Embryonic facial prominence (tissue), 1 donor: ENCODE data around the gene PDGFA.
A peak's percentile ranks its signal among the peaks of the same experiment; 100 is the strongest.

Experiments
- DNase-seq: peaks from one replicate; pipeline ENCODE4 v3.0.0-alpha.2; 2016; ENCODE audit errors: extremely low spot score

The PDGFA gene

DNA sequence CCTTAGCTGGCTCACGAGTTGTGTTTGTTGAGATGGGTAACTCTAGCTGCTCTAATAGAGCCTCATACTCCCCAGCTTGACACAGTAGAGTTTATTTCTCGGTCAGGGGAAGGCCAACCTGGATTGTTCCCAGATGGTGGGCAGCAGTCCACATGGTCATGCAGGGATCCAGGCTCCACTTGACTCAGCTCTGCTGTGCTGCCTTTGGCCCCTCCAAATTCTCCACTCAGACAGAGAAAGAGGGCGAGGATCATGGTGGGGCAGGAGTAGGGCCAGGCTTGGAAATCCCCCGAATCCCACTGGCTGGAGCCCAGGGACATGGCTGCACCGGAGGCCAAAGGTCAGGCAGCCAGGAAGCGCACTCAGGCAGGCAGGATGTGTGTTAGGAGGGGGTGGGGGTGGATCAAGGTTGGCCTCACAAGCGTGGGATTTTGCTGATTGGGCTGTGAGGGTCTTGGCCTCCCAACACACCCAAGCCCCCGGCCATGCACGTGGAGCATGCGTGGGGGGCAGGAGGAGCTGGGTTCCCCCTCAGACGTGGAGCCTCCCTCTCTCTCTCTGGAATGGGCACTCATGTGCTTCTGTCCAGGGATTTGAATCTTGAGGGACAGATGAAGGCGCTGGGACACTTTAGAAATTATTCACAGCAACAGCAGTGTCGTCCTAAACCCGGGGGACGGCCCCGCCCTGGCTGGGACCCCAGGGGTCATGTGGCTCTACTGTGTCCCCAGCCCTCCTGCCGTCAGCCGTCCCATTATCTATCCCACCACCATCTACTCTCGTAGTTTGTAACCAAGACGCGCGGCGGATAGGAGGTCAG, 44.8 kb downstream of the PDGFA start:
- no peak for DNase-seq

DNA sequence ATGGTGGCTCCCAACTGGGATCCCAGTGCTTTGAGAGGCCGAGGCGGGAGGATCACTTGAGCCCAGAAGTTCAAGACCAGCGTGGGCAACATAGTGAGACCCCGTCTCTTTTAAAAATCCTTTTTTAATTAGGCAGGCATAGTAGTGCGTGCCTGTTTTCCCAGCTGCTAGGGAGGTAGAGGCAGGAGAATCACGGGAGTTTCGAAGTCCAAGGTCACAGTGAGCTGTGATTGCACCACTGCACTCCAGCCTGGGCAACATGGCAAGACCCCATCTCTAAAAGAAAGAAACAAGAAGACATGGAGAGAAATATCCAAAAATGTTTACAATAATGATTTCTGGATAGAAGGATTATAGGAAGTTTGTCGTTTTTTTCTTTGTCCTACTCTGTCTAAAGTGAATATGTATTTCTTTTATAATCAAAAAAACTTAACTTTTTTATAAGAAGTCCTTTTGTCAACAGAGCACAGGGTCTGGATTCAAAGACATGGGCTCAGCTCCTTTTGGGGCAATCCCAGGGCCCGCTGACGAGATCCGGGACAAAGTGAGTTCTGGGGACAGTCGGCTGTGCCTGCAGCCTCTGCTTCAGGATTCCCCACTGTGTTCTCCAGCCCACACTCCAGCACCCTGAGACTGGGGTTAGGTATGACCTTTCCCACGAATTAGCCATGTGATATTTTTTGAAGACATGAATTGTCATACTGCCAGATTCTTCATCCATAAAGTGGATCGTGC, 45.6 kb downstream of the PDGFA start:
- DNase-seq: no peak

DNA sequence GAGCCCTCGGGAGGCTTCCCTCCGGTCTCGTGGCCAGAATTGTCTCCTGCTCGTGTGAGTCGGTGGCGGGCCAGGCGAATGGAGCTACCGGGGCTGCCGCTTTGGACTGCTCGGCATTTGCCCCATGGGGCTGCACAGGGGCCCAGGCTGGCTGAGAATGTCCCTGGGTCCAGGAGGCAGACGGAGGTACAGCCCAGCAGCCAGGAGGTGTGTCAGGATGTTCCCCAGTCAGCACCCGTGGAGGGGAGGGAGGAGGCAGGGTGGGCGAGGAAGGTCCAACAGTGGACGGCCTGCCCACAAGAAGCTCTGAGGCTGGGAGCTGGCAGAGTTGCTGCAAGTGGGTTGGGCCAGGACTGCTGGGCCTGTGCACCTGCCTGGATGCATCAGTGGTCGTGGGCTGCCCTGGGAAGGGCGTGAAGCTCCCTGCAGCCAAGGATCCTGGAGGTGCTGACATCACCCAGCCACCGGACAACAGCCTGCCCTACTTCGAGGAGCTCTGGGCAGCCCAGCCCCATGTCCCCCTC, 46.4 kb downstream of the PDGFA start:
- DNase-seq: no peak

DNA sequence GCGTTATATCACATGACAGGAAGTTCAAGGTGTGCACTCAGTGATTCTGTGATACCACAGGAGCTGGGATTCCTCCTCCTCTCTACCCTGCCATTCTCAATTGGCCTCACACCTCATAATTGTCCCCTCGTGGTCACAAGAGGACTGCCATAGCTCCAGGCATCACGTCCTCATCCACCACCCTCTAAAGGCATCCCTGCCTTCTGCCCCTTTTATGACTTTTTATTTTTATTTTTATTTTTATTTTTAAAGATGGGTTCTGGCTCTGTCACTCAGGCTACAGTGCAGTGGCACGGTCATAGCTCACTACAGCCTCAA, 47.0 kb downstream of the PDGFA start:
- DNase-seq: no peak

DNA sequence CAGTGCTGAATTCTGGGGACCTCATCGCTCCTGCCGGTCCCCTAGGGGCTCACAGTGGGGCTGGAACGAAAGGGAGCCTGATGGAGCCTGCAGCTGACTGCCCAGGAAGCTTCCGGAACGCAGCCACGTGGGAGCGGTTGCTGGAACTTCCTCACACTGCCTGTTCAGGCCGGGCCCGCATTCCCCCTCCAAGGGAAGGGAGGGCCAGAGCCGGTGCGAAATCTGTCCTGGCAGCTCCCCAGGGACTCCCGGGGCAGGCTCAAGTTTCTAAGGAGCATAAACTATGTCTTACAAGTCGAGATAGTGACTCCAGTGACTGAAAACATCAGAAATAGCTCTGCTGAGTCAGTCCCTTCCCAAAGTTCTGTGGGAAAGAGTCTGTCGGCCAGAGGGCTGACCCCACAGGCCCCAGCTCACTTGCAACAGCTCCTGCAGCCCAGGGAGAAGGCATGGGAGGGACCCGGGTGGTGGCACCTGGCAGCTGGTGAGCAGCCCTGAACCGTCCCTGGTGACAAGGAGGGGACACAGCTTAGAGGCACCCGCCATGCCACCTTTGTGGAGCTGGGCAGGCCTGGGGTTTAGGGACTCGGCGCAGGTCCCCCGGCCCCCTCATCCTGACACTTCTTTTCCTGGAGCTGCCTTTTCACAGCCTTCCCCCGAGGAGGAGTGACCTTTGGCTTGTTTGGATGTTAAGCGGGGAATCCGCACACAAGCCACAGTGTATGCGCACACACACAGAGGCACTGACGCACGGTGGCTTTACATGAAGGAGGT, 47.6 kb downstream of the PDGFA start:
- DNase-seq: no peak

DNA sequence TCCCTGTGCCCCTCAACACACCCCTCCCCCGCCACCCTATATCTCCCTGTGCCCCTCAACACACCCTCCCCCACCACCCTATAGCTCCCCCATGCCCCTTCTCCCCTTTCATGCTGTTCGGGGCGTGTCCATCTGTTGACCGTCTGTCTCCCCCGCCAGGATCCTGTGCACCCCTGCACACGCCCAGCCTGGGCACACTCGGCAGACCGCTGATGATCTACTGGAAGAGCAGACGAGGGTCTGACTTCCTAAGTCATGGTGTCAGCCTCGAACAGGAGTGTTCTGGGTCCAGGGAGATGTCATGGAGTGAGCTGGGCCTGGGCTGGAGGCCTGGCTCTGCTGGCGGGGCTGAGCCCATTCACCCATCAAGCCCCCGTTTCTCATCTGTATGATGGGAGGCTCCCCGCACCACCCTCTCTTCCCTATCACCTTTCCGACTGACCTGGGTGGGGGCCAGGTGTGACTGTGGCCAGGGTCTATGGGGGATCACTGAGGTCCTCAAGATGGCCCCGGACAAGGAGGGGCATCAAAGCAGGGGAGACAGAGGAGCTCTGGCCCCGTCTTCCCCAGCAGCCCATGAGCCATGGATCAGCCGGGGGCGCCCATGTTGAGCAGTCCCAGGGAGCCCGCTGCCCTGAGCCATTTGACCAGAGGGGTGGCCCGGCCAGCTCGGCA, 48.3 kb downstream of the PDGFA start:
- DNase-seq: no peak

DNA sequence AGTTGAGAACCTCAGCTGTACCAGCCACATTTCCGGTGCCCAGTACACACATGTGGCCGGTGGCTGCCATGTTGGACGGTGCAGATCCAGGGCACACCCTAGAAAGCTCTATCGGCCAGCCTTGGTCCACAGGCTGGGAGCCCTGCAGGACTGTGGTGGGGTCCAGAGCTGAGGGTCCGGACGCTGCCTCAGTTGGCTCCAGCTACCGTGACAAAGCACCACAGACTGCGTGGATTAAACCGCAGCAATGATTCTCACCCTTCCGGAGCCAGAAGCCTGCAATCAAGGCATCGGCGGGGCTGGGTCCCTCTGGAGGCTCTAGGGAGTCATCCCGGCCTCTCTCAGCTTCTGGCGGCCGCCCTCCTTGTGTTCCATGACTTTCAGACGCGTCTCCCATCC, 50.1 kb downstream of the PDGFA start:
- DNase-seq: no peak

DNA sequence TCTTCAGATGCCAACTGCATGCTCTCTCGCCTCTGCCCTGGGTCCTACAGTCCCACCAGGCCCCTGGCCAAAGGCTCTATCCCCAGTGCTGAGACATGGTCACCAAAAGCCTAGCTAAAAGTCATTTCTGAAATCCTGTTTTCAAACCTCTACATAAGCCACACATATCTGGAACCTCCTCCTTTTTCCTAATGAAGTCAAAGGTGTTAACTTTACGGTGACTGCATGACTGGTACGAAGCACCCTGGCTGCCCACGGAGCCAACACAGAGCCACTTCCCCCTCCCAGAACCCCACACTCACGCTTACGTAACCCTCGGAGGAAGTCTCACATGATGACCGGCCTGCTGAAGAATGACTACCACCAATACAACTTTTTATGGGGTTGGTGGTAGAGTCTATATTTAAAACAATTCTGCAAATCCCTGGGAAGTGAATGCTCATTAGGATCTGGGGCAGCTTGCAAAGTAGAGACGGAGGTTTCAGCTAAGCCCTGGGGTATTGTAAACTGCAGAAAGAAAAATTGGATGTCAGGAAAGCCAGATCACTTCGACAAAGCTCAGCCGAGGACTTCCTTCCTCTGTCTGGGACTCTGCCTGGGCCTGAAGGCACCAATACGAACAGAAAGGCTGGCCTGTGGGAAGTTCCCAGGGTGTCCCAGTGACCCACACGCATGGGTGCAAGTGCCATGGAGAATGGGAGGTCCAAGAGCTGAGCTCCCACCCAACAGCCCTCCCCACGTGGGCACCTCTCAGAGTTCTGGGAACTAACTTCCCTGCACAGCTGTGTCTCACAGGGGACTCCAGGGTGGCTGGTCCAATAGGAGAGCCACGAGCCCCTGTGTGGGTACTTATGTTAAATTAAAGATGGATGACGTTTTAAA, 50.7 kb downstream of the PDGFA start:
- DNase-seq: no peak

DNA sequence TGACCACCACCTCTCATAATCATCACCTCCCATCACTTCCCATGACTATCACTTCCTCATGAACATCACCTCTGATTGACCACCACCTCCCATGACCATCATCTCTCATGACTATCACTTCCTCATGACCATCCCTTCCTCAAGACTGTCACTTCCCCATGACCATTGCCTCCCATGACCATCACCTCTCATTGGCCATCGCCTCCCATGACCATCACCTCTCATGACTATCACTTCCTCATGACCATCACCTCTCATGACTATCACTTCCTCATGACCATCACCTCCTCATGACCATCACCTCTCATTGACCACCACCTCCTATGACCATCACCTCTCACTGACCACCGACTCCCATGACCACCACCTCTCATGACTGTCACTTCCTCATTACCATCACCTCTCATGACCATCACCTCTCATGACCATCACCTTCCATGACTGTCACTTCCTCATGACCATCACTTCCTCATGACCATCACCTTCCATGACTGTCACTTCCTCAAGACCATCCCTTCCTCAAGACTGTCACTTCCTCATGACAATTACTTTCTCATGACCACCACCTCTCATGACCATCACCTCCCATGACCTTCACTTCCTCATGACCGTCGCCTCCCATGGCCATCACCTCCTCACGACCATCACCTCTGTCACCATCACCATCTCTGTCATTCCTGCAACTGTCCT, 51.6 kb downstream of the PDGFA start:
- no peak for DNase-seq

DNA sequence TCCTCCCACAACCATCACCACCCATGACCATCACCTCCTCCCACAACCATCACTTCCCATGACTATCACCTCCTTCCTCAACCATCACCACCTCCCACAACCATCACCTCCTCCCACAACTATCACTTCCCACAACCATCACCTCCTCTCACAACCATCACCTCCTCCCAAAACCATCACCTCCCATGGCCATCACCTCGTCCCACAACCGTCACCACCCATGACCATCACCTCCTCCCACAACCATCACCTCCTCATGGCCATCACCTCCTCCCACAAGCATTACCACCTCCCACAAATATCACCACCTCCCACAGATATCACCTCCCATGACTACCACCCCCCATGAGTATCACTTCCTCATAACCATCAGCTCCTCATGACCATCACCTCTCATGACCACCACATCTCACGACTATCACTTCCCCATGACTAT, 52.2 kb downstream of the PDGFA start:
- DNase-seq: no peak

DNA sequence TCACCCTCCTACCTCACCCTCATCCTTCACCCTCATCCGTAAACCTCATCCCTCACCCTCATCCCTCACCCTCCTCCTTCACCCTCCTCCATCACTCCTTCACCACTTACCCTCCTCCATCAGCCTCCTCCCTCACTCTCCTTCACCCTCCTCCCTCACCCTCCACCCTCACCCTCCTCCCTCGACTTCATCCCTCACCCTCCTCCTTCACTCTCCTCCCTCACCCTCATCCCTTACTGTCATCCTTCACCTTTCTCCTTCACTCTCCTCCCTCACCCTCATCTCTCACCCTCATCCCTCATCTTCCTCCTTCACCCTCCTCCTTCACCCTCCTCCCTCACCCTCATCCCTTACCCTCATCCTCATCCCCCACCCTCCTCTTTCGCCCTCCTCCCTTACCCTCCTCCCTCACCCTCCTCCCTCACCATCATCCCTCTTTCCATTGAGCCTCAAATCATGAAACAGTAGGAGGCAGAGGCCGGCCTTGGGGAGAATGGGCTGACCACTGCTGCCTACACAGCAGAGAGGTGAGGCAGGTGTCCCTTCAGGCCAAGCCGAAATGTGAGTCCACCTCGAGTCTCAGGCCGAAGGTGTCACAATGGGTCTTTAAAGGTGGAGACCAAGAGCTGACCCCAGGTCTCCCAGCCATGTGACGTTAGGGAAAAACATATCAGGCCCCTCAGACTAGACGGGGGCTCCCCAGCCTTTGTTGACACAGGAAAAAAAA, 53.0 kb downstream of the PDGFA start:
- DNase-seq: no peak

DNA sequence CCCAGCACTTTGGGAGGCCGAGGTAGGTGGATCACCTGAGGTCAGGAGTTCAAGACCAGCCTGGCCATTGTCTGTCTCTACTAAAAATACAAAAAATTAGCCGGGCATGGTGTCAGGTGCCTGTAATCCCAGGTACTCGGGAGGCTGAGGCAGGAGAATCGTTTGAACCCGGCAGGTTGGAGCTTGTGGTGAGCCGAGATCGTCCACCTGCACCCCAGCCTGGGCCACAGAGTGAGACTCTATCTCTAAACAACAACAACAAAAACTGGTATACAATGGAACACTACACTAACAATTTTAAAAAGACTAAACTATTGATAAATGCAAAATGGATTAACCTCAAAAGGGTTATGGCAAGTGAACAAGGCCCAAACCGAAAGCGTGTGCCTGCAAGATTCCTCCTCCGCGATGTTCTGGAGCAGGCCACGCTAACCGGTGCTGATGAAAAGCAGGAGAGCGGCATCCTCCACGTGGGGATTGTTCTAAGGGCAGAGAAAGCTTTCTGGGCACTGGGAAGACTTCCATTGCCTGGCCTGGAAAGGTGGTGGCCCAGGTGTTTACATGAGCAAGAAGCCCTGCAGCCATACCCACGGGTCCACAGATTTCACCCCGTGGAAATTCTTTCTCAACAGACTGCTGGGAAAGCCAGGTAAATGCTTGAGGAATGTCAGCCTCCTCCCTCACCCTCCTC, 53.8 kb downstream of the PDGFA start:
- no peak for DNase-seq

DNA sequence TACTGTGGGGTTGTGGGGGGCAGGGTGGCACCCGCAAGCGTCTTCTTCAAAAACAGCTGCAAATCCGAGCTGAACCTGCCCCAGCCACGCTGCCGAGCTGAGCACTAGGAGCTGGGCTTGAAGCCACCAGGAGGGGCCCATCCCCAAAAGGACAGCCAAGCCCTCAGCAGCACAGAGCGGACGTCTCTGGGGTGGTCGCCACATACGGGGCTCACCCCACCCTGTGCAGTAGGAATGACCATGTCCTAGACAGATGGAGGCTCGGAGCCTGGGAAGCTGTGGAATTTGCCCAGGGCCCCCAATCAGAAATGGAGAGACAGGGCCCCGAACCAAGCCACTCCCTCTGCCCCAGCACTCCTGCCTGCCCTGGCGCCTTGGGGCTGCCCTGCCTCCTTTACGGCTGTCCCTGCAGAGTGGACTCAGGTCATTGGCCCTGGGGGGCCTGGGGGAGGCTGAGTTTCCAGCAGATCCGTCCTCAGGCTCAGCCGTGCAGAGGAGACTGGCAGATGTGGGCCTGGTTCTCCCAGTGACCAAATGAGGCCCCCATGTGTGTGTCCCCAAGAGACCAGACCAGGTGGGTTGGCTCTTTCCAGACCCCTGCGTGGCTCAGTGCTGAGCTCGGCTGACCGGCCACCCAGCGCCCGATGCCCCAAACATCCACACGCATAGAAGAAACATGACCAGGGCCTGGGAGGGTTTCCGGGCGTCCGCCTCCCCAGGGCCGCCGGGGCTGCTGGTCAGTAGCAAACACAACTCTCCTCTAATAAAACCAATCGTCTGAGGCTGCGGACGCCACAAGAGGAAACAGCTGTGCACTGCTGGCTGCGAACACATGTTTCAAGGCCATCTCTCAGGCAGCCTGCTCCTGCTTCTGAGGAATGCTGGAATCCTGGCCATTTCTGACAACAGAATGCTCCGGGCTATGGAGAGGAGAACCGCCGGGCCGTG, 54.9 kb downstream of the PDGFA start:
- peak; percentile 36 for DNase-seq

DNA sequence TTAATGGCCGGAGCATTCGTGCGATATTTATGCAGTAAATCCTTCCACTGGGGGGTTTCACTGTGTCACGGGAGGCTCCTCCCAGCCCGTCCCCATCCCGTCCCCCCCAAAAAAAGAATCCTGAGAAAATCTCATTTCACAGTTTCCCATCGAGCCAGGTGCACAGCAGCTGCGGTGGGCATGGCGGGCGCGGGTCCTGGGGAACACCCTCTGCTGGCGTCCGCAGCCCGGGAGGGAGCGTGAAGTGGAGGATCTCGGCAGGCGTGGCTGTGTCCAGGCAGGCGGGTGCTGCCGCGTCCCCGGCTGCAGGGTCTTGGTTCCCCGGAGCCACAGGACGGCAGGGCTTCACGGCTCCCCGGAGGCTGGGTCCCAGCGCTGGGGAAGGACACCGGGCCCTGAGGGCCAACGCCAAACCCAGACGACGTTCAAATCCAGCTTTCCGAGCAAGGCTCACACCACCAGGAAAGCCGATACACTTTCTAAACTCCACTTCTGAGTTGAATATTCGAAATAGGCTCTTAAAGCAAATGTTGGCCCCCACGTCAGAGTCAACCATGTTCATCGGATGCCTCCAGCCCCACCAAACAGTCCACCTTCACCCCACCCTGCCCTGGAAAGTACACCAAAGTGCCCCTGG, 55.7 kb downstream of the PDGFA start:
- DNase-seq: no peak

DNA sequence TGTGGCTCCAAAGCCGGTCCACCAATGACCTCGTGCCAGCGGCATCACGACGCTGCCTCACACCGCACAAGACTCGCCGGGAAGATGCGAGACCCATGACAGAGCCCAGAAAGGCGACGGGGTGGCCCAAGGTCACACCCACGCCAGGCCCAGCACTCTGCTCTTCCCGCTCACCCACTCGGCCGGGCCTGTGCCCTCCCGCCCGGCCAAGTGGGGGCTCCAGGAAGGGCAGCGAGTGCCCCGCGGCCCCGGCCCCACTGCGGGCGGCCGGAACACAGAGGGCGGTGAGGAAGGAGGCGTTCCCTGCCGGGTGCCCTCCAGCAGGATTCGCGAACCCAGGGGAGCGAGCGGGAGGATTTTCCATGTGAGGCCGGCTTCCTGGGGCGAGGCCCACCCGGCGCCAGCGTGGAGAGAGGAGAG, 56.3 kb downstream of the PDGFA start:
- no peak for DNase-seq

DNA sequence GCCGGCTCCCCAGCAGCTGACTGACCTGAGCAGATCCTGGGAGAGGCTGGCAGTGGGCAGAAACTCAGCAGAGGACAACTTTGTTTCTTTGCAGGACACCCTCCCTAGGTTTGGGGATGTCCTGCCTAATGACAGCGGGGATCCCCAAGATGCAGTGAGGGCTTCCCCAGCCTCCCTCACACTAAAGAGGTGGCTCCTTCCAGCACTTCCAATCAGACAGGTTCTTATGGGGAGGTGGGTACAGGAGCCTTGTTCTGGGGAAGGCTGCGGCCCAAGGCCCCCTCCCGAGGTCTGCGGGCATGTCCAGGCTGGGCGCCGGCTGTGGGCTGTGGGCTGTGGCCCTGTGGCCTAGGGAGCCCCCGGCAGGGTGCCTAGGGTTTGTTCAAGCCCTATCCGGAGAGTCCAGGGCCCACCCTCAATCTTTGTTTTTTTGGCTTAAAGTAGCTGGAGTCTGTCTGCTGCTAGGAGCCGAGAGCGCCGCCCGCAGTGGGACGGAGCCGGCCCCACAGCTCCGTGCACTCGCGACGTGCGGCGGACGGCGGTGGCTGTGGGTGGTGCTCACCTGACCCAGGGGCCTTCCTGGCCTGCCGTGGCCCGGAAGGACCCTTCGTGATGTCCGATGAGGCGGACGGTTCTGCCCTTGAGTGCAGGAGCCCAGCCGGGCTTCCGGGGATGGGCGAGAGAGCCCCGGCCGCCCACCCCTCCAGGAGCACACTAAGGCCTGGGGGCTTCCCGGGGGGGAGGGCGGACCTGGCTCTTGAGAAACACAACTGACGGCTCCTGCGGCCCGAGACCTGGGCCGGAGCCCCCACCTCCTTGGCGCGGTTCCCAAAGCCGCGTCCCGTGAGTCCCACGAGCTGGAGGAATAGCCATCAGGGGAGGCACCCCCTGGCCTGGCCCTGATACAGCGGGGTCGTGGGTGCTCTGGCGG, 57.2 kb downstream of the PDGFA start:
- no peak for DNase-seq
